Thyroid gland (tissue), 4 donors: ENCODE data around the gene DNAH11.

Experiments used
- CTCF ChIP-seq, 6 experiments: fragments of 200-600 bp in 3 of 6; fragments of 450-650 bp in 3 of 6; sonication (generic) in 3 of 6; IDR thresholded peaks; one replicate each; pipeline ENCODE4 v1.5.1; 2016 to 2019; ENCODE audit warnings: antibody characterized with exemption in 6 of 6, mild to moderate bottlenecking in 2 of 6, inconsistent platforms in 1 of 6, moderate library complexity in 1 of 6
- POLR2A ChIP-seq, 2 donors: fragments of 450-650 bp; IDR thresholded peaks; one replicate each; pipeline ENCODE4 v1.6.1; 2017; ENCODE audit warnings: antibody characterized with exemption in 2 of 2, mild to moderate bottlenecking in 2 of 2, moderate library complexity in 1 of 2

GRCh38 chr7:21898265-21898930 is 355.6 kb downstream of the DNAH11 start:
- no peak for TF ChIP-seq CTCF (IDR thresholded peaks at IDR 0.05)
- no peak for TF ChIP-seq POLR2A (IDR thresholded peaks at IDR 0.05)
